CD4-positive, CD25-positive, alpha-beta regulatory T cell (primary cell): ENCODE results near the gene TRNP1. TPM values are rescaled to one million over a fixed set of nuclear protein-coding genes. Genes with fewer than 3 reads are reported as not detected.

Experiments used
- ATAC-seq, 2 donors: fragments of 150-1000 bp; cut with Tn5 transposase; one replicate each; pipeline ENCODE4 v1.10.0; 2021; ENCODE audit warnings: low read depth in 2 of 2, moderate number of reproducible peaks in 2 of 2, moderate library complexity in 1 of 2
- DNase-seq, 3 donors: peaks; one replicate each; pipeline versions ENCODE4 v3.0.0 to v3.0.0-alpha.2; 2012 to 2022; ENCODE audit warnings: mixed read lengths in 1 of 3
- H3K27ac ChIP-seq: one replicate; pipeline ENCODE4 v1.7.0; 2013; ENCODE audit warnings: mild to moderate bottlenecking, low read length; ENCODE audit not compliant: insufficient read depth, poor library complexity, severe bottlenecking
- H3K27me3 ChIP-seq: one replicate; pipeline ENCODE4 v1.7.0; 2013; ENCODE audit warnings: low read length; ENCODE audit not compliant: control insufficient read depth, insufficient read depth
- H3K36me3 ChIP-seq: one replicate; pipeline ENCODE4 v1.7.0; 2013; ENCODE audit warnings: mild to moderate bottlenecking, low read length, moderate library complexity; ENCODE audit not compliant: control insufficient read depth, insufficient read depth
- H3K4me1 ChIP-seq: 2 replicates; pipeline ENCODE4 v1.7.0; 2013; ENCODE audit warnings: mild to moderate bottlenecking, low read length; ENCODE audit not compliant: insufficient read depth, control insufficient read depth, poor library complexity, severe bottlenecking
- H3K4me3 ChIP-seq: one replicate; pipeline ENCODE4 v1.7.0; 2013; ENCODE audit warnings: low read depth, mild to moderate bottlenecking, low read length, moderate library complexity
- H3K9me3 ChIP-seq, 2 experiments: 1 replicate in 1 of 2; 2 replicates in 1 of 2; pipeline ENCODE4 v1.7.0; 2013; ENCODE audit warnings: low read length in 2 of 2, mild to moderate bottlenecking in 1 of 2, moderate library complexity in 1 of 2; ENCODE audit not compliant: control insufficient read depth in 2 of 2
- H3K27ac Mint-ChIP-seq, 3 donors: one replicate each; pipeline ENCODE4 v1.8.0; 2020 to 2022; ENCODE audit warnings: mild to moderate bottlenecking in 3 of 3, mixed read lengths in 3 of 3, moderate library complexity in 2 of 3
- H3K27me3 Mint-ChIP-seq: one replicate; pipeline ENCODE4 v1.8.0; 2022; ENCODE audit warnings: mild to moderate bottlenecking, mixed read lengths
- H3K36me3 Mint-ChIP-seq: one replicate; pipeline ENCODE4 v1.8.0; 2020; ENCODE audit warnings: mixed read lengths
- H3K4me1 Mint-ChIP-seq, 4 donors: one replicate each; pipeline ENCODE4 v1.8.0; 2020 to 2022; ENCODE audit warnings: mixed read lengths in 4 of 4, mild to moderate bottlenecking in 1 of 4
- H3K4me3 Mint-ChIP-seq, 4 donors: one replicate each; pipeline ENCODE4 v1.8.0; 2020 to 2022; ENCODE audit warnings: mild to moderate bottlenecking in 4 of 4, mixed read lengths in 4 of 4, moderate library complexity in 3 of 4
- H3K9me3 Mint-ChIP-seq, 7 donors: one replicate each; pipeline ENCODE4 v1.8.0; 2020 to 2022; ENCODE audit warnings: mixed read lengths in 7 of 7, mild to moderate bottlenecking in 3 of 7, moderate library complexity in 2 of 7
- polyA plus RNA-seq, 4 donors: library from polyadenylated mRNA; unstranded; fragments of 300-500 nt; fragmentation: Illumina TruSeq; gene quantifications; one replicate each; pipeline ENCODE4 v1.2.3, GENCODE V29; 2021
- total RNA-seq: library from RNA; stranded (reverse); gene quantifications from one replicate; pipeline ENCODE4 v1.2.3, GENCODE V29; 2022

The TRNP1 gene
- total and polyA plus RNA-seq, 5 donors from 2014 or later: not detected

- Mint-ChIP-seq H3K27me3 (peaks cover 9% of the 10 kb centered on the region), H3K36me3 (no peaks in the 10 kb centered on the region), H3K9me3 (peaks cover 0 to 1% (median 0%) of the 10 kb centered on the region in 7 donors), H3K27ac (no peak overlapping the region), H3K4me3 (no peak overlapping the region), H3K4me1 (peaks cover 0 to 20% (median 14%) of the 10 kb centered on the region in 4 donors)
- no peaks in the 10 kb centered on the region for H3K36me3 ChIP-seq
- H3K9me3 ChIP-seq: no peaks in the 10 kb centered on the region
- H3K27ac ChIP-seq: no peak overlapping the region
- H3K4me3 ChIP-seq: no peak overlapping the region
- ATAC-seq: no peak
- peaks cover 18% of the 10 kb centered on the region for H3K4me1 ChIP-seq
- no peak for DNase-seq
- H3K27me3 ChIP-seq: no peaks in the 10 kb centered on the region
These were observed 55.6 kb downstream of the TRNP1 start for GRCh38 chr1:27049100-27049499.

GRCh38 chr1:27049607-27050006 lies 56.1 kb downstream of the TRNP1 start:
- Mint-ChIP-seq H3K27ac (no peak overlapping the region), H3K36me3 (no peaks in the 10 kb centered on the region), H3K4me3 (no peak overlapping the region)

More at GRCh38 chr1:27049607-27050006, 56.1 kb downstream of the TRNP1 start:
- H3K27me3 ChIP-seq: no peaks in the 10 kb centered on the region
- Mint-ChIP-seq H3K9me3 (peaks cover 0 to 1% (median 0%) of the 10 kb centered on the region in 7 donors), H3K4me1 (peaks cover 0 to 17% (median 12%) of the 10 kb centered on the region in 4 donors), H3K27me3 (peaks cover 5% of the 10 kb centered on the region)
- no peak overlapping the region for H3K4me3 ChIP-seq
- no peaks in the 10 kb centered on the region for H3K36me3 ChIP-seq
- H3K4me1 ChIP-seq: peaks cover 15% of the 10 kb centered on the region
- H3K9me3 ChIP-seq: no peaks in the 10 kb centered on the region
- DNase-seq (peak in 1 of 3 donors; percentile 24), ATAC-seq (no peak)
- no peak overlapping the region for H3K27ac ChIP-seq

Other genes with a start within 250 kb of the TRNP1 start
- 8.6 TPM for gene PIGV, start 205.7 kb upstream of the TRNP1 start, total RNA-seq
- 10 to 100 TPM in 2 of 4 donors, 1 to 10 TPM in 2; 8.3 to 13.2 (median 9.8) TPM for gene PIGV, start 205.7 kb upstream of the TRNP1 start, polyA plus RNA-seq
- 73.6 TPM for gene ZDHHC18, start 167.0 kb upstream of the TRNP1 start, total RNA-seq
- 10 to 100 TPM in 2 of 4 donors, 1 to 10 TPM in 2; 4.4 to 14.8 (median 10.3) TPM for gene ZDHHC18, start 167.0 kb upstream of the TRNP1 start, polyA plus RNA-seq
- gene SFN, start 130.5 kb upstream of the TRNP1 start, total RNA-seq: 1.3 TPM
- gene SFN, start 130.5 kb upstream of the TRNP1 start, polyA plus RNA-seq: not detected
- gene GPN2, start 103.4 kb upstream of the TRNP1 start, total RNA-seq: 45.5 TPM
- 10 to 100 TPM; 12.1 to 32.1 (median 20.5) TPM for gene GPN2, start 103.4 kb upstream of the TRNP1 start, polyA plus RNA-seq
- gene GPATCH3, start 93.2 kb upstream of the TRNP1 start, total RNA-seq: 26.7 TPM
- 10 to 100 TPM; 14.0 to 19.0 (median 17.6) TPM for gene GPATCH3, start 93.2 kb upstream of the TRNP1 start, polyA plus RNA-seq
- not detected for gene NR0B2, start 79.7 kb upstream of the TRNP1 start, total RNA-seq
- gene NR0B2, start 79.7 kb upstream of the TRNP1 start, polyA plus RNA-seq: not detected
- 41.2 TPM for gene NUDC, start 71.9 kb upstream of the TRNP1 start, total RNA-seq
- gene NUDC, start 71.9 kb upstream of the TRNP1 start, polyA plus RNA-seq: 10 to 100 TPM; 75.0 to 93.4 (median 84.8) TPM
- 0.54 TPM for gene KDF1, start 33.2 kb upstream of the TRNP1 start, total RNA-seq
- gene KDF1, start 33.2 kb upstream of the TRNP1 start, polyA plus RNA-seq: 1 to 10 TPM in 3 of 4 donors, under 1 TPM in 1; 0.91 to 3.9 (median 3.2) TPM
- not detected for gene TENT5B, start 19.2 kb downstream of the TRNP1 start, total RNA-seq
- gene TENT5B, start 19.2 kb downstream of the TRNP1 start, polyA plus RNA-seq: not detected
- 32.3 TPM for gene SLC9A1, start 161.4 kb downstream of the TRNP1 start, total RNA-seq
- 1 to 10 TPM; 5.4 to 8.7 (median 7.0) TPM for gene SLC9A1, start 161.4 kb downstream of the TRNP1 start, polyA plus RNA-seq
- gene WDTC1, start 240.9 kb downstream of the TRNP1 start, total RNA-seq: 46.1 TPM
- 1 to 10 TPM; 3.3 to 5.9 (median 5.5) TPM for gene WDTC1, start 240.9 kb downstream of the TRNP1 start, polyA plus RNA-seq